Neural cell (in vitro differentiated cells): ENCODE results near the gene DLG2. TPM values are rescaled to one million over a fixed set of nuclear protein-coding genes. Genes with fewer than 3 reads are reported as not detected.
"Not testable (repeated sequence)": the region's sequence is repeated elsewhere in the genome, so short reads cannot be mapped to it uniquely, and the experiment has no call there.

Source experiments
- H2AFZ ChIP-seq: fragments of 200-600, 300-800 bp; sonication (generic), shearing (Covaris generic); 2 replicates; pipeline ENCODE4 v1.6.0; 2014; ENCODE audit warnings: low read depth, mild to moderate bottlenecking, antibody characterized with exemption, low read length, moderate library complexity
- H3F3A ChIP-seq: fragments of 200-600 bp; shearing (Covaris generic); 2 replicates; pipeline ENCODE4 v1.6.1; 2016; ENCODE audit warnings: mild to moderate bottlenecking, moderate library complexity, mixed read lengths, antibody characterized with exemption, low read length; ENCODE audit not compliant: insufficient read depth, poor library complexity, severe bottlenecking
- H3K27ac ChIP-seq: fragments of 200-600, 300-800 bp; sonication (generic), shearing (Covaris generic); 2 replicates; pipeline ENCODE4 v1.5.1; 2014; ENCODE audit warnings: mild to moderate bottlenecking, low read length, moderate library complexity
- H3K27me3 ChIP-seq: fragments of 300-800, 200-600 bp; sonication (generic), shearing (Covaris generic); 2 replicates; pipeline ENCODE4 v1.6.0; 2014; ENCODE audit warnings: mild to moderate bottlenecking, low read depth, low read length, moderate library complexity; ENCODE audit not compliant: insufficient read depth
- H3K36me3 ChIP-seq: fragments of 300-800, 200-600 bp; sonication (generic), shearing (Covaris generic); 2 replicates; pipeline ENCODE4 v1.5.1; 2014; ENCODE audit warnings: mild to moderate bottlenecking, antibody characterized with exemption, low read length, moderate library complexity; ENCODE audit not compliant: insufficient read depth
- H3K4me2 ChIP-seq: fragments of 300-800, 200-600 bp; sonication (generic), shearing (Covaris generic); 2 replicates; pipeline ENCODE4 v1.6.0; 2014; ENCODE audit warnings: mild to moderate bottlenecking, low read length
- H3K4me3 ChIP-seq: fragments of 300-800, 200-600 bp; sonication (generic), shearing (Covaris generic); 2 replicates; pipeline ENCODE4 v1.5.1; 2014; ENCODE audit warnings: mild to moderate bottlenecking, low read length, moderate library complexity
- H3K79me2 ChIP-seq: fragments of 200-600 bp; shearing (Covaris generic); replicated peaks from 2 replicates; pipeline ENCODE4 v1.6.0; 2014; ENCODE audit warnings: mild to moderate bottlenecking, low read length, moderate library complexity; ENCODE audit not compliant: insufficient read depth
- H3K9ac ChIP-seq: fragments of 300-800, 200-600 bp; sonication (generic), shearing (Covaris generic); 2 replicates; pipeline ENCODE4 v1.6.1; 2016; ENCODE audit warnings: mild to moderate bottlenecking, low read length, mixed read lengths
- H3K9me2 ChIP-seq: fragments of 200-600 bp; shearing (Covaris generic); 2 replicates; pipeline ENCODE4 v1.6.1; 2016; ENCODE audit warnings: mild to moderate bottlenecking, low read length, mixed read lengths; ENCODE audit not compliant: insufficient read depth
- H3K9me3 ChIP-seq: fragments of 200-600, 300-800 bp; sonication (generic), shearing (Covaris generic); 2 replicates; pipeline ENCODE4 v1.6.1; 2016; ENCODE audit warnings: mild to moderate bottlenecking, mixed run types, low read length, moderate library complexity, mixed read lengths
- H4K20me1 ChIP-seq: fragments of 200-600 bp; shearing (Covaris generic); 2 replicates; pipeline ENCODE4 v1.6.1; 2016; ENCODE audit warnings: mild to moderate bottlenecking, mixed run types; ENCODE audit not compliant: insufficient read depth
- EP300 ChIP-seq: fragments of 450-650 bp; conservative IDR thresholded peaks from 2 replicates; pipeline ENCODE4 v1.6.1; 2014; ENCODE audit warnings: antibody characterized with exemption, mild to moderate bottlenecking, moderate library complexity; ENCODE audit not compliant: poor library complexity, severe bottlenecking
- EZH2 ChIP-seq: fragments of 200-600, 300-800 bp; shearing (Covaris generic), sonication (generic); IDR thresholded peaks from 2 replicates; pipeline ENCODE4 v1.6.1; 2014; ENCODE audit warnings: antibody characterized with exemption, low read length, borderline replicate concordance, mild to moderate bottlenecking; ENCODE audit not compliant: insufficient read depth, poor library complexity, severe bottlenecking
- MXI1 ChIP-seq: fragments of 450-650 bp; conservative IDR thresholded peaks from 2 replicates; pipeline ENCODE4 v1.6.1; 2014; ENCODE audit warnings: antibody characterized with exemption, mild to moderate bottlenecking; ENCODE audit not compliant: poor library complexity, severe bottlenecking
- POLR2AphosphoS5 ChIP-seq: IDR thresholded peaks from 2 replicates; pipeline ENCODE4 v1.6.1; 2012
- RAD21 ChIP-seq: fragments of 450-650 bp; conservative IDR thresholded peaks from 2 replicates; pipeline ENCODE4 v1.6.1; 2014; ENCODE audit warnings: antibody characterized with exemption, mild to moderate bottlenecking, moderate library complexity
- SMC3 ChIP-seq: fragments of 450-650 bp; conservative IDR thresholded peaks from 2 replicates; pipeline ENCODE4 v1.6.1; 2014; ENCODE audit warnings: antibody characterized with exemption, mild to moderate bottlenecking, moderate library complexity; ENCODE audit not compliant: poor library complexity
- TAF1 ChIP-seq: IDR thresholded peaks from 2 replicates; pipeline ENCODE4 v1.6.1; 2012; ENCODE audit warnings: low read depth
- polyA plus RNA-seq: library from polyadenylated mRNA; depleted of rRNA; stranded (reverse); fragments of >200 nt; gene quantifications from 2 replicates; pipeline ENCODE4 v1.2.3, GENCODE V29; 2014
- TF ChIP-seq, protein P1 (sequence below): IDR thresholded peaks from 2 replicates; pipeline ENCODE4 v1.6.1; 2012; ENCODE audit warnings: borderline replicate concordance
- TF ChIP-seq, protein P2 (sequence below): fragments of 450-650 bp; IDR thresholded peaks from 2 replicates; pipeline ENCODE4 v1.5.1; 2014; ENCODE audit warnings: antibody characterized with exemption, mild to moderate bottlenecking, moderate library complexity; ENCODE audit not compliant: poor library complexity, severe bottlenecking

The DLG2 gene
- polyA plus RNA-seq, 1 donor from 2014 or later: 179 TPM

DNA sequence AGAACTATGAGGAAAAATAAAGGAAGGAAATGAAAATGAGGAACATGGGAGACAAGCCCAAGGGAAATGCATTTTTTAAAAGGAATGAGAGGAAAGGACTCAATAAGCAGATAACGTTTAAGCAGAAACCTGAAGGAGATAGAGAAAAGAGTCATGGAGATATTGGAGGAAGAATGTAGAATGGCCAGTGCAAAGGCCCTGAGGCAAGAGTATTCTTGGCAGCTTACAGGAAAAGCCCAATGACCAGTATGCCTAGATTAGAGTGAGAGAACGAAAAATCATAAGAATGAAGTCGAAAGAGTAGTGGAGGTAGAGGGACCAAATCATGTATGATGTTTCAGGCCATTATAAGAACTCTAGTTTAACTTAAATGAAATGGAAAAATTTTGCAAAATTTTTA is 220.3 kb downstream of the DLG2 start:
- H3K4me2 ChIP-seq: no peak overlapping the region

DNA sequence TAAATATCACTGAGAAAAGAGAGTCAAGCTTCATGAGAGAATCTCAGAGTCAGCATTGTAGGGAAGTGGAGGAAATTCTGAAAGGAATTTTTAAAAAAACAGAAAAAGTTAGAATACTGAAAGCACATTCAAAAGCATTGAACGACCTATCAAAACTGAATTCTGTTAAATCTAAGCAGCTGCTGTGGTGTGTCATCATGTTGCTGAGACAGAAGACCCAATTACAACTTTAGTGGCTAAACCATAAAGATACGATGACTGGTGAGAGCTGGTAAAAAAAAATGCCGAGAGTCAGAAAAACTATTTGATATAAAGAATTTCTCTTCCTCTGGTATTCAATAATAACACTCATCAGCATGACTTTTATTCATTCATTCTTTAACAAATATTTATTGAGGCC is 220.8 kb downstream of the DLG2 start:
- Histone ChIP-seq H3K9ac (no peak overlapping the region), H3K27ac (no peak overlapping the region), H4K20me1 (no peaks in the 10 kb centered on the region), H3K4me3 (no peak overlapping the region), H3K27me3 (no peaks in the 10 kb centered on the region), H3K9me2 (no peaks in the 10 kb centered on the region), H2AFZ (no peak overlapping the region), H3K36me3 (no peaks in the 10 kb centered on the region), H3F3A (no peaks in the 10 kb centered on the region), H3K4me2 (no peak overlapping the region), H3K9me3 (no peaks in the 10 kb centered on the region), H3K79me2 (no peaks in the 10 kb centered on the region)
- TF ChIP-seq, protein P1, sequence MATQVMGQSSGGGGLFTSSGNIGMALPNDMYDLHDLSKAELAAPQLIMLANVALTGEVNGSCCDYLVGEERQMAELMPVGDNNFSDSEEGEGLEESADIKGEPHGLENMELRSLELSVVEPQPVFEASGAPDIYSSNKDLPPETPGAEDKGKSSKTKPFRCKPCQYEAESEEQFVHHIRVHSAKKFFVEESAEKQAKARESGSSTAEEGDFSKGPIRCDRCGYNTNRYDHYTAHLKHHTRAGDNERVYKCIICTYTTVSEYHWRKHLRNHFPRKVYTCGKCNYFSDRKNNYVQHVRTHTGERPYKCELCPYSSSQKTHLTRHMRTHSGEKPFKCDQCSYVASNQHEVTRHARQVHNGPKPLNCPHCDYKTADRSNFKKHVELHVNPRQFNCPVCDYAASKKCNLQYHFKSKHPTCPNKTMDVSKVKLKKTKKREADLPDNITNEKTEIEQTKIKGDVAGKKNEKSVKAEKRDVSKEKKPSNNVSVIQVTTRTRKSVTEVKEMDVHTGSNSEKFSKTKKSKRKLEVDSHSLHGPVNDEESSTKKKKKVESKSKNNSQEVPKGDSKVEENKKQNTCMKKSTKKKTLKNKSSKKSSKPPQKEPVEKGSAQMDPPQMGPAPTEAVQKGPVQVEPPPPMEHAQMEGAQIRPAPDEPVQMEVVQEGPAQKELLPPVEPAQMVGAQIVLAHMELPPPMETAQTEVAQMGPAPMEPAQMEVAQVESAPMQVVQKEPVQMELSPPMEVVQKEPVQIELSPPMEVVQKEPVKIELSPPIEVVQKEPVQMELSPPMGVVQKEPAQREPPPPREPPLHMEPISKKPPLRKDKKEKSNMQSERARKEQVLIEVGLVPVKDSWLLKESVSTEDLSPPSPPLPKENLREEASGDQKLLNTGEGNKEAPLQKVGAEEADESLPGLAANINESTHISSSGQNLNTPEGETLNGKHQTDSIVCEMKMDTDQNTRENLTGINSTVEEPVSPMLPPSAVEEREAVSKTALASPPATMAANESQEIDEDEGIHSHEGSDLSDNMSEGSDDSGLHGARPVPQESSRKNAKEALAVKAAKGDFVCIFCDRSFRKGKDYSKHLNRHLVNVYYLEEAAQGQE: no peak
- TF ChIP-seq SMC3 (no peak), POLR2AphosphoS5 (no peak), EP300 (no peak), RAD21 (no peak), MXI1 (no peak), EZH2 (no peak), TAF1 (no peak)
- TF ChIP-seq, protein P2, sequence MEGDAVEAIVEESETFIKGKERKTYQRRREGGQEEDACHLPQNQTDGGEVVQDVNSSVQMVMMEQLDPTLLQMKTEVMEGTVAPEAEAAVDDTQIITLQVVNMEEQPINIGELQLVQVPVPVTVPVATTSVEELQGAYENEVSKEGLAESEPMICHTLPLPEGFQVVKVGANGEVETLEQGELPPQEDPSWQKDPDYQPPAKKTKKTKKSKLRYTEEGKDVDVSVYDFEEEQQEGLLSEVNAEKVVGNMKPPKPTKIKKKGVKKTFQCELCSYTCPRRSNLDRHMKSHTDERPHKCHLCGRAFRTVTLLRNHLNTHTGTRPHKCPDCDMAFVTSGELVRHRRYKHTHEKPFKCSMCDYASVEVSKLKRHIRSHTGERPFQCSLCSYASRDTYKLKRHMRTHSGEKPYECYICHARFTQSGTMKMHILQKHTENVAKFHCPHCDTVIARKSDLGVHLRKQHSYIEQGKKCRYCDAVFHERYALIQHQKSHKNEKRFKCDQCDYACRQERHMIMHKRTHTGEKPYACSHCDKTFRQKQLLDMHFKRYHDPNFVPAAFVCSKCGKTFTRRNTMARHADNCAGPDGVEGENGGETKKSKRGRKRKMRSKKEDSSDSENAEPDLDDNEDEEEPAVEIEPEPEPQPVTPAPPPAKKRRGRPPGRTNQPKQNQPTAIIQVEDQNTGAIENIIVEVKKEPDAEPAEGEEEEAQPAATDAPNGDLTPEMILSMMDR: no peak

More for the DNA sequence above, 220.3 kb downstream of the DLG2 start:
- no peak overlapping the region for H2AFZ ChIP-seq
- H3F3A ChIP-seq: no peaks in the 10 kb centered on the region
- H3K27ac ChIP-seq: no peak overlapping the region
- H3K9me2 ChIP-seq: no peaks in the 10 kb centered on the region
- H3K9ac ChIP-seq: no peak overlapping the region
- no peaks in the 10 kb centered on the region for H3K36me3 ChIP-seq
- no peaks in the 10 kb centered on the region for H3K9me3 ChIP-seq
- no peak overlapping the region for H3K4me3 ChIP-seq
- H3K27me3 ChIP-seq: no peaks in the 10 kb centered on the region
- no peak for TF ChIP-seq MXI1
- TF ChIP-seq POLR2AphosphoS5: no peak
- TF ChIP-seq, protein P1: no peak
- TF ChIP-seq EP300: no peak
- TF ChIP-seq SMC3: no peak
- TF ChIP-seq, protein P2: no peak
- no peaks in the 10 kb centered on the region for H4K20me1 ChIP-seq
- no peaks in the 10 kb centered on the region for H3K79me2 ChIP-seq

DNA sequence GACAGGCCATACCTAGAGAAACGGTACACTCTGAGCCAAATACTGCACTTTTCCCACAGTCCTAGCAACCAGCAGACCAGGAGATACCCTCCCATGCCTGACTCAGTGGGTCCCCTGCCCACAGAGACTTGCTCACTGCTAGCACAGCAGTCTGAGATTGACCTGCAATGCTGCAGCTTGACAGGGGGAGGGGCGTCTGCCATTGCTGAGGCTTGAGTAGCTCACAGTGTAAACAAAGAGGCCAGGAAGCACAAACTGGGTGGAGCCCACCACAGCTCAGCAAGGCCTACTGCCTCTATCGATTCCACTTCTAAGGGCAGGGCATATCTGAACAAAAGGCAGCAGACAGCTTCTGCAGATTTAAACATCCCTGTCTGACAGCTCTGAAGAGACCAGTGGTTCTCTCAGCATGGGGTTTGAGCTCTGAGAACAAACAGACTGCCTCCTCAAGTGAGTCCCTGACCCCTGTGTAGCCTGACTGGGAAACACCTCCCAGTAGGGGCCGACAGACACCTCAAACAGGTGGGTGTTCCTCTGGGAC is 231.6 kb downstream of the DLG2 start:
- H3K27ac ChIP-seq: not testable (repeated sequence)

More for the DNA sequence above, 231.6 kb downstream of the DLG2 start:
- not testable (repeated sequence) for H3K79me2 ChIP-seq, H3K9me3 ChIP-seq, H3K9ac ChIP-seq, H3K9me2 ChIP-seq, H3K27me3 ChIP-seq, H3K4me3 ChIP-seq, H3F3A ChIP-seq, H3K4me2 ChIP-seq, H4K20me1 ChIP-seq, H3K36me3 ChIP-seq, H2AFZ ChIP-seq
